ENCODE results near the gene SLC16A13. TPM values are rescaled to one million over a fixed set of nuclear protein-coding genes. Genes with fewer than 3 reads are reported as not detected.

The SLC16A13 gene
- total and polyA plus RNA-seq, 10 of the 15 experiments (the other 5 are each of a cell fraction or from before 2014, with no cell fraction given), result 0.34 to 12.1 (median 3.3) TPM

DNA sequence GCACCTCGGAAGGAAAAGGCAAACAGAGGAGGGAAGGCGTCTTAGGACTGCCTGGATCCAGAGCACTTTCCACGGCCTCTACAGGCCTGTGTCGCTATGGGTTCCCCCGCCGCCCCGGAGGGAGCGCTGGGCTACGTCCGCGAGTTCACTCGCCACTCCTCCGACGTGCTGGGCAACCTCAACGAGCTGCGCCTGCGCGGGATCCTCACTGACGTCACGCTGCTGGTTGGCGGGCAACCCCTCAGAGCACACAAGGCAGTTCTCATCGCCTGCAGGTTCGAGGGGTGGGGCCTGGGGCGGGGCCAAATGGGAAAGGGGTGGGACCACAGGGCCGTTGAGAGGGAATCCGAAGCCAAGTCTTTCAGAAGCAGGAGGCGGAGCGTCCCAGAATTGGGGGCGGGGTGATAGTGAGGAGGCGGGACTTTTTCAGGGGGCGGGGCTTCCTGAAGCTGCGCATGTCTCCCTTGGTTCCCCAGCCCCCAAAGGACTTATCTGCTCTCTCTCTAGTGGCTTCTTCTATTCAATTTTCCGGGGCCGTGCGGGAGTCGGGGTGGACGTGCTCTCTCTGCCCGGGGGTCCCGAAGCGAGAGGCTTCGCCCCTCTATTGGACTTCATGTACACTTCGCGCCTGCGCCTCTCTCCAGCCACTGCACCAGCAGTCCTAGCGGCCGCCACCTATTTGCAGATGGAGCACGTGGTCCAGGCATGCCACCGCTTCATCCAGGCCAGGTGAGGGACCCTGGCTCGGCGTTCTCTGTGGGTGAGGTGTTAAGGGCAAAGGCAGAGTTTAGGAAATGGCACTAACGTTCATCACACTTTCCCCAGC, 12.0 kb upstream of the SLC16A13 start (continued):
- TF ChIP-seq CREM (IDR thresholded peaks at IDR 0.05; ENCODE audit: low read depth), result peak; percentile 63
- no peak for TF ChIP-seq POLR2A (IDR thresholded peaks at IDR 0.05; ENCODE audit: low read depth, low read length)
- no peak for TF ChIP-seq RELA (IDR thresholded peaks at IDR 0.05; ENCODE audit: borderline replicate concordance, partially characterized antibody)
- TF ChIP-seq, protein P1, sequence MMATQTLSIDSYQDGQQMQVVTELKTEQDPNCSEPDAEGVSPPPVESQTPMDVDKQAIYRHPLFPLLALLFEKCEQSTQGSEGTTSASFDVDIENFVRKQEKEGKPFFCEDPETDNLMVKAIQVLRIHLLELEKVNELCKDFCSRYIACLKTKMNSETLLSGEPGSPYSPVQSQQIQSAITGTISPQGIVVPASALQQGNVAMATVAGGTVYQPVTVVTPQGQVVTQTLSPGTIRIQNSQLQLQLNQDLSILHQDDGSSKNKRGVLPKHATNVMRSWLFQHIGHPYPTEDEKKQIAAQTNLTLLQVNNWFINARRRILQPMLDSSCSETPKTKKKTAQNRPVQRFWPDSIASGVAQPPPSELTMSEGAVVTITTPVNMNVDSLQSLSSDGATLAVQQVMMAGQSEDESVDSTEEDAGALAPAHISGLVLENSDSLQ (IDR thresholded peaks at IDR 0.05), result no peak
- TF ChIP-seq ZNF24 (IDR thresholded peaks at IDR 0.05), result no peak
- TF ChIP-seq ATF7 (IDR thresholded peaks at IDR 0.05; ENCODE audit: low read depth), result peak; percentile 77
- no peak for TF ChIP-seq PML (IDR thresholded peaks at IDR 0.05; ENCODE audit: low read length)
- no peak for TF ChIP-seq NR2C1 (IDR thresholded peaks at IDR 0.05)
- TF ChIP-seq JUND (IDR thresholded peaks at IDR 0.05; ENCODE audit: low read depth, low read length), result 0 out of 2 replicates have a peak, but pooled peaks have one; percentile 10
- TF ChIP-seq POLR2AphosphoS2 (IDR thresholded peaks at IDR 0.05; ENCODE audit: low read depth, low read length), result no peak

DNA sequence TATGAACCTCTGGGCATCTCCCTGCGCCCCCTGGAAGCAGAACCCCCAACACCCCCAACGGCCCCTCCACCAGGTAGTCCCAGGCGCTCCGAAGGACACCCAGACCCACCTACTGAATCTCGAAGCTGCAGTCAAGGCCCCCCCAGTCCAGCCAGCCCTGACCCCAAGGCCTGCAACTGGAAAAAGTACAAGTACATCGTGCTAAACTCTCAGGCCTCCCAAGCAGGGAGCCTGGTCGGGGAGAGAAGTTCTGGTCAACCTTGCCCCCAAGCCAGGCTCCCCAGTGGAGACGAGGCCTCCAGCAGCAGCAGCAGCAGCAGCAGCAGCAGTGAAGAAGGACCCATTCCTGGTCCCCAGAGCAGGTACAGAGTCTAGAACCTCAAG, 11.4 kb upstream of the SLC16A13 start:
- in situ Hi-C loops (cut with MboI), result no loop called here
- no peak overlapping the region for H3K4me2 ChIP-seq (ENCODE audit: control insufficient read depth, insufficient read depth)
- ChIA-PET SMC1A (ENCODE audit: uncharacterized antibody, unreplicated experiment) (interaction anchor here (1.1 to 2.6 kb wide), 3 partner anchors 14 to 22 kb away, joined by 3 to 9 read pairs (median 3); no protein-coding TSS in a partner anchor), RAD21 (ENCODE audit: unreplicated experiment) (interaction anchor here (1.3 to 1.8 kb wide), 3 partner anchors 10 to 97 kb away, joined by 3 to 7 read pairs (median 5); partner anchors contain the start of gene SLC16A13), POLR2A (interaction anchor here (0.9 to 5.4 kb wide), 7 partner anchors 9 to 547 kb away, joined by 3 to 39 read pairs (median 3); partner anchors contain the start of gene SLC16A13), CTCF (interaction anchor here (0.8 to 4.6 kb wide), 6 partner anchors 9 to 114 kb away, joined by 3 to 49 read pairs (median 5); a partner anchor contains a TSS)
- no peaks in the 10 kb centered on the region for H3K79me2 ChIP-seq (ENCODE audit: control insufficient read depth, insufficient read depth, low read length)
- no TSS peak for BruUV-seq (replicated peaks)
- FAIRE-seq (no peak), DNase-seq (ENCODE audit: low read depth, low spot score) (no peak), ATAC-seq (no peak)
- H3K36me3 ChIP-seq (ENCODE audit: control insufficient read depth in 2 of 2, insufficient read depth in 2 of 2, low read length in 1 of 2), result no peaks in the 10 kb centered on the region
- WGBS (ENCODE audit: insufficient coverage, insufficient replicate concordance, low lambda C conversion rate, missing lambda C conversion rate), result 91% methylated on average over 8 of the region's 8 CpGs
- H3K4me1 ChIP-seq (ENCODE audit: control insufficient read depth, insufficient read depth, low read length), result peaks cover 15% of the 10 kb centered on the region
- intact Hi-C loops (cut with micrococcal nuclease; ENCODE audit: unreplicated experiment), result no loop called here
- H4K20me1 ChIP-seq (ENCODE audit: control insufficient read depth, insufficient read depth), result no peaks in the 10 kb centered on the region
- H3K27ac ChIP-seq (ENCODE audit: control insufficient read depth, insufficient read depth), result no peak overlapping the region
- no peak overlapping the region for H2AFZ ChIP-seq (ENCODE audit: control insufficient read depth, low read depth, low read length)
- no peak overlapping the region for H3K4me3 ChIP-seq
- H3K27me3 ChIP-seq (replicated peaks in 1 of 2; ENCODE audit: control insufficient read depth in 2 of 2, insufficient read depth in 2 of 2, low read length in 1 of 2), result no peaks in the 10 kb centered on the region
- no peak overlapping the region for H3K9ac ChIP-seq (ENCODE audit: control insufficient read depth, insufficient read depth, low read length)
- no peak for TF ChIP-seq JUND (IDR thresholded peaks at IDR 0.05; ENCODE audit: low read depth, low read length)
- no peak for TF ChIP-seq ETV6 (conservative IDR thresholded peaks at IDR 0.05 in 1 of 2, IDR thresholded peaks at IDR 0.05 in 1 of 2; ENCODE audit: borderline replicate concordance in 1 of 2, low read depth in 1 of 2)
- TF ChIP-seq, protein P2, sequence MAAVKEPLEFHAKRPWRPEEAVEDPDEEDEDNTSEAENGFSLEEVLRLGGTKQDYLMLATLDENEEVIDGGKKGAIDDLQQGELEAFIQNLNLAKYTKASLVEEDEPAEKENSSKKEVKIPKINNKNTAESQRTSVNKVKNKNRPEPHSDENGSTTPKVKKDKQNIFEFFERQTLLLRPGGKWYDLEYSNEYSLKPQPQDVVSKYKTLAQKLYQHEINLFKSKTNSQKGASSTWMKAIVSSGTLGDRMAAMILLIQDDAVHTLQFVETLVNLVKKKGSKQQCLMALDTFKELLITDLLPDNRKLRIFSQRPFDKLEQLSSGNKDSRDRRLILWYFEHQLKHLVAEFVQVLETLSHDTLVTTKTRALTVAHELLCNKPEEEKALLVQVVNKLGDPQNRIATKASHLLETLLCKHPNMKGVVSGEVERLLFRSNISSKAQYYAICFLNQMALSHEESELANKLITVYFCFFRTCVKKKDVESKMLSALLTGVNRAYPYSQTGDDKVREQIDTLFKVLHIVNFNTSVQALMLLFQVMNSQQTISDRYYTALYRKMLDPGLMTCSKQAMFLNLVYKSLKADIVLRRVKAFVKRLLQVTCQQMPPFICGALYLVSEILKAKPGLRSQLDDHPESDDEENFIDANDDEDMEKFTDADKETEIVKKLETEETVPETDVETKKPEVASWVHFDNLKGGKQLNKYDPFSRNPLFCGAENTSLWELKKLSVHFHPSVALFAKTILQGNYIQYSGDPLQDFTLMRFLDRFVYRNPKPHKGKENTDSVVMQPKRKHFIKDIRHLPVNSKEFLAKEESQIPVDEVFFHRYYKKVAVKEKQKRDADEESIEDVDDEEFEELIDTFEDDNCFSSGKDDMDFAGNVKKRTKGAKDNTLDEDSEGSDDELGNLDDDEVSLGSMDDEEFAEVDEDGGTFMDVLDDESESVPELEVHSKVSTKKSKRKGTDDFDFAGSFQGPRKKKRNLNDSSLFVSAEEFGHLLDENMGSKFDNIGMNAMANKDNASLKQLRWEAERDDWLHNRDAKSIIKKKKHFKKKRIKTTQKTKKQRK (IDR thresholded peaks at IDR 0.05; ENCODE audit: low read depth, low read length), result no peak
- TF ChIP-seq HCFC1 (IDR thresholded peaks at IDR 0.05; ENCODE audit: low read length), result no peak
- TF ChIP-seq, protein P3, sequence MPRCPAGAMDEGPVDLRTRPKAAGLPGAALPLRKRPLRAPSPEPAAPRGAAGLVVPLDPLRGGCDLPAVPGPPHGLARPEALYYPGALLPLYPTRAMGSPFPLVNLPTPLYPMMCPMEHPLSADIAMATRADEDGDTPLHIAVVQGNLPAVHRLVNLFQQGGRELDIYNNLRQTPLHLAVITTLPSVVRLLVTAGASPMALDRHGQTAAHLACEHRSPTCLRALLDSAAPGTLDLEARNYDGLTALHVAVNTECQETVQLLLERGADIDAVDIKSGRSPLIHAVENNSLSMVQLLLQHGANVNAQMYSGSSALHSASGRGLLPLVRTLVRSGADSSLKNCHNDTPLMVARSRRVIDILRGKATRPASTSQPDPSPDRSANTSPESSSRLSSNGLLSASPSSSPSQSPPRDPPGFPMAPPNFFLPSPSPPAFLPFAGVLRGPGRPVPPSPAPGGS (IDR thresholded peaks at IDR 0.05; ENCODE audit: borderline replicate concordance, insufficient read depth, low read depth, low read length, poor library complexity, severe bottlenecking), result no peak
- no peaks in the 10 kb centered on the region for H3K9me3 ChIP-seq (replicated peaks; ENCODE audit: control insufficient read depth, insufficient read depth, low read length)

All from GM12878 (cell line).